Keratinocyte (primary cell): ENCODE data around the gene BTBD17. TPM values are rescaled to one million over a fixed set of nuclear protein-coding genes. Genes with fewer than 3 reads are reported as not detected.

ENCODE experiments used
- DNase-seq: peaks from one replicate; pipeline ENCODE4 v3.0.0-alpha.2; 2011; ENCODE audit warnings: low read depth, missing footprints, low spot score
- FAIRE-seq: peaks from 2 replicates; lab custom pipeline; 2011; peaks lifted over from hg19 to GRCh38; lab: Jason Lieb, UNC
- H2AFZ ChIP-seq: 2 replicates; pipeline ENCODE4 v1.6.0; 2012; ENCODE audit warnings: low read length, control low read depth, inconsistent platforms; ENCODE audit not compliant: control insufficient read depth
- H3K27ac ChIP-seq: 2 replicates; pipeline ENCODE4 v1.5.1; 2011; ENCODE audit warnings: low read length; ENCODE audit not compliant: control insufficient read depth, insufficient read depth
- H3K27me3 ChIP-seq: 3 replicates; pipeline ENCODE4 v1.6.0; 2011; ENCODE audit warnings: low read length; ENCODE audit not compliant: control insufficient read depth, insufficient read depth; ENCODE audit errors: extremely low read depth
- H3K36me3 ChIP-seq, 2 experiments: 2 replicates in 1 of 2; 3 replicates in 1 of 2; pipeline ENCODE4 v1.5.1; 2011; ENCODE audit warnings: low read length in 2 of 2, mild to moderate bottlenecking in 1 of 2; ENCODE audit not compliant: control insufficient read depth in 2 of 2, insufficient read depth in 2 of 2; ENCODE audit errors: extremely low read depth in 1 of 2
- H3K4me1 ChIP-seq: 3 replicates; pipeline ENCODE4 v1.5.1; 2011; ENCODE audit warnings: low read length; ENCODE audit not compliant: control insufficient read depth, insufficient read depth; ENCODE audit errors: extremely low read depth
- H3K4me2 ChIP-seq: 3 replicates; pipeline ENCODE4 v1.6.0; 2011; ENCODE audit warnings: low read depth, low read length; ENCODE audit not compliant: control insufficient read depth, insufficient read depth; ENCODE audit errors: extremely low read depth
- H3K4me3 ChIP-seq, 3 experiments: fragments of 200-600 bp in 1 of 3; sonication (generic) in 1 of 3; 2 replicates in 2 of 3; 3 replicates in 1 of 3; pipeline ENCODE4 v1.5.1; 2011 to 2016; ENCODE audit warnings: low read length in 3 of 3, mild to moderate bottlenecking in 3 of 3, control low read depth in 2 of 3, inconsistent platforms in 1 of 3, low read depth in 1 of 3, mixed read lengths in 1 of 3, mixed run types in 1 of 3, moderate library complexity in 1 of 3; ENCODE audit not compliant: control insufficient read depth in 2 of 3, insufficient read depth in 2 of 3; ENCODE audit errors: extremely low read depth in 1 of 3
- H3K79me2 ChIP-seq: 2 replicates; pipeline ENCODE4 v1.6.0; 2012; ENCODE audit warnings: low read length; ENCODE audit not compliant: control insufficient read depth, insufficient read depth
- H3K9ac ChIP-seq: 3 replicates; pipeline ENCODE4 v1.6.0; 2011; ENCODE audit warnings: low read length; ENCODE audit not compliant: control insufficient read depth, insufficient read depth; ENCODE audit errors: extremely low read depth
- H3K9me1 ChIP-seq: 3 replicates; pipeline ENCODE4 v1.6.0; 2011; ENCODE audit warnings: low read length; ENCODE audit not compliant: control insufficient read depth, insufficient read depth; ENCODE audit errors: extremely low read depth
- H3K9me3 ChIP-seq: 2 replicates; pipeline ENCODE4 v1.5.1; 2012; ENCODE audit warnings: low read depth, low read length; ENCODE audit not compliant: control insufficient read depth
- H4K20me1 ChIP-seq: 3 replicates; pipeline ENCODE4 v1.6.0; 2011; ENCODE audit warnings: low read length; ENCODE audit not compliant: control insufficient read depth, insufficient read depth; ENCODE audit errors: extremely low read depth
- EZH2 ChIP-seq: IDR thresholded peaks from one replicate; pipeline ENCODE4 v1.6.1; 2012; ENCODE audit warnings: inconsistent platforms, mild to moderate bottlenecking, low read length, moderate library complexity
- dilution Hi-C: fragments of 300-500 bp; cut with MboI; formaldehyde crosslinking; loops from one replicate; pipeline ENCODE4 v1.7.0; 2020; ENCODE audit warnings: low sequenced_read_pairs; ENCODE audit not compliant: extremely low pct_ligation_motif_present
- polyA plus RNA-seq, 5 experiments: library from polyadenylated mRNA; depleted of rRNA in 3 of 5; stranded (reverse) in 3 of 5; stranded (forward) in 1 of 5; unstranded in 1 of 5; fragments of >200 nt; gene quantifications; 1 replicate in 1 of 5; 2 replicates in 3 of 5; 3 replicates in 1 of 5; pipeline versions ENCODE4 v1.2.1 to v1.2.3, GENCODE V29; 2011 to 2012; ENCODE audit warnings: missing spikeins in 2 of 5, low read depth in 1 of 5, low replicate concordance in 1 of 5
- TF ChIP-seq, protein P1 (sequence below), 3 experiments: IDR thresholded peaks in 1 of 3; conservative IDR thresholded peaks in 1 of 3; optimal IDR thresholded peaks in 1 of 3; 2 replicates in 2 of 3; 3 replicates in 1 of 3; pipeline versions ENCODE3 to v1.5.1; 2011; ENCODE audit warnings: low read length in 3 of 3, mild to moderate bottlenecking in 3 of 3, moderate library complexity in 2 of 3, control low read depth in 1 of 3, inconsistent platforms in 1 of 3; ENCODE audit not compliant: insufficient read depth in 2 of 3; ENCODE audit errors: extremely low read depth in 1 of 3

The BTBD17 gene
- polyA plus RNA-seq, 1 donor (not counting 4 experiments of a cell fraction or from before 2014, with no cell fraction given) = not detected

DNA sequence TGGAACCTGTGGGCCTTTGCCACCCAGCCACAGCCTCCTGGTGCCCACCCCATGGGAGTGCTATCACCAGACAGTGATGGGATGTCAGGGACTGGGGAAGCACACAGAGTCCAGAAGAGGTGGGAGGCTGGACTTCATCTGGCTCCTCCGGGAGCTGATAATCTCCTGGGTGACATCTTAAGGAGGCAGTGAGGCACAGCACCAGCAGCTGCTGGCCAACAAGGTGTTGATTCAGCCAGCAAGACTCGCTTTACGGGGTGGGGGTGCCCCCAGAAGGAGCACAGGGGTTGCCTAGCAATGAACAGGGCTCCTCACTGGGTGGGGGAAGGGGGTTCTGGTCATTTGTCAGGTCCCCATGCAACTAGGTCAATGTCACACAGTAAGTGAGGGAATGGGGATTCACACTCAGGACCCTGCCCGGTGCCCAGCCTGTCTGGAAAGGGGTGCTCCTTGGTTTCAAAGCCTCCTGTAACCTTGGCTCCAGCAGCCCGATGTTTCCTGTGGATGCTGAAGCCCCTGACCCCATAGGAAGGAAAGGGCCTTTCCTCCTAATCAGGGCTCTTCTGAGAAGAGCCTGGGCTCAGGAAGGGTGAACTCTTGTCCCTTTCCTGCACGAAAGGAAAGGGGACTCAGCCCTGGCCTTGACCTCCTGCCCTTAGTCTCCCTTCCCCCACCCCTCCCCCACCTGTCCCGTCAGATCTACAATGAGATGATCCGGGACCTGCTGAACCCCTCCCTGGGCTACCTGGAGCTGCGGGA lies 18.0 kb downstream of the BTBD17 start:
- dilution Hi-C loops = no loop called here
- H3K27ac ChIP-seq = no peak overlapping the region
- no peaks in the 10 kb centered on the region for H3K79me2 ChIP-seq
- TF ChIP-seq, protein P1, sequence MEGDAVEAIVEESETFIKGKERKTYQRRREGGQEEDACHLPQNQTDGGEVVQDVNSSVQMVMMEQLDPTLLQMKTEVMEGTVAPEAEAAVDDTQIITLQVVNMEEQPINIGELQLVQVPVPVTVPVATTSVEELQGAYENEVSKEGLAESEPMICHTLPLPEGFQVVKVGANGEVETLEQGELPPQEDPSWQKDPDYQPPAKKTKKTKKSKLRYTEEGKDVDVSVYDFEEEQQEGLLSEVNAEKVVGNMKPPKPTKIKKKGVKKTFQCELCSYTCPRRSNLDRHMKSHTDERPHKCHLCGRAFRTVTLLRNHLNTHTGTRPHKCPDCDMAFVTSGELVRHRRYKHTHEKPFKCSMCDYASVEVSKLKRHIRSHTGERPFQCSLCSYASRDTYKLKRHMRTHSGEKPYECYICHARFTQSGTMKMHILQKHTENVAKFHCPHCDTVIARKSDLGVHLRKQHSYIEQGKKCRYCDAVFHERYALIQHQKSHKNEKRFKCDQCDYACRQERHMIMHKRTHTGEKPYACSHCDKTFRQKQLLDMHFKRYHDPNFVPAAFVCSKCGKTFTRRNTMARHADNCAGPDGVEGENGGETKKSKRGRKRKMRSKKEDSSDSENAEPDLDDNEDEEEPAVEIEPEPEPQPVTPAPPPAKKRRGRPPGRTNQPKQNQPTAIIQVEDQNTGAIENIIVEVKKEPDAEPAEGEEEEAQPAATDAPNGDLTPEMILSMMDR (optimal IDR thresholded peaks at IDR 0.05 in 1 of 3, IDR thresholded peaks at IDR 0.05 in 1 of 3, conservative IDR thresholded peaks at IDR 0.05 in 1 of 3; ENCODE audit: extremely low read depth in 1 of 3, insufficient read depth in 2 of 3, low read length in 3 of 3) = no peak
- no peak for TF ChIP-seq EZH2
- DNase-seq (no peak), FAIRE-seq (no peak)
- no peaks in the 10 kb centered on the region for H3K36me3 ChIP-seq
- peaks cover 13% of the 10 kb centered on the region for H3K4me1 ChIP-seq
- no peak overlapping the region for H3K9ac ChIP-seq
- no peak overlapping the region for H3K4me3 ChIP-seq
- no peaks in the 10 kb centered on the region for H4K20me1 ChIP-seq
- peaks cover 10% of the 10 kb centered on the region for H3K27me3 ChIP-seq
- no peaks in the 10 kb centered on the region for H3K9me3 ChIP-seq
- no peak overlapping the region for H3K4me2 ChIP-seq
- H3K9me1 ChIP-seq = no peaks in the 10 kb centered on the region
- no peak overlapping the region for H2AFZ ChIP-seq

DNA sequence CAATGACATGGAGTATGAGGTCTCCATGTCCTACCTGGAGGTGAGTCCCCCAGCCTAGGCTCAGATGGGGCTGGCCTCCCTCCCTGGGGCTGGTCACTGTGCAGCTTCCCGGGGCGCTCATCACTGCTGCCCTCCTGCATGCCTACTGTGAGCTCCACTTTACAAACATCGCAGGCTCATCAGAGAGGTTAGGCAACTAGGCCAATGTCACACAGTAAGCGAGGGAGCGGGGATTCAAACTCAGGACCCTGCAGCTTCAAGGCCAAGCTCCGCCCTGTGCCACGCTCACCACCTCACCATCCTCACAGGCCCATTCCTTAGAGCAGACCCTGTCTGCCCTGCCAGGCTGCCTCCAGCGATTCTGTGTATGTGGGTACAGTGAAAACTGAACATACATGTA lies 18.5 kb downstream of the BTBD17 start:
- no peaks in the 10 kb centered on the region for H3K9me3 ChIP-seq
- H3K36me3 ChIP-seq = no peaks in the 10 kb centered on the region
- no peak for DNase-seq
- FAIRE-seq = no peak
- H3K4me3 ChIP-seq = no peak overlapping the region
- no peaks in the 10 kb centered on the region for H3K9me1 ChIP-seq
- H3K9ac ChIP-seq = no peak overlapping the region
- dilution Hi-C loops = no loop called here
- H3K79me2 ChIP-seq = no peaks in the 10 kb centered on the region
- H3K4me1 ChIP-seq = peaks cover 13% of the 10 kb centered on the region
- H4K20me1 ChIP-seq = no peaks in the 10 kb centered on the region
- H3K27ac ChIP-seq = no peak overlapping the region
- no peak overlapping the region for H2AFZ ChIP-seq
- no peak for TF ChIP-seq EZH2
- TF ChIP-seq, protein P1 (optimal IDR thresholded peaks at IDR 0.05 in 1 of 3, IDR thresholded peaks at IDR 0.05 in 1 of 3, conservative IDR thresholded peaks at IDR 0.05 in 1 of 3; ENCODE audit: extremely low read depth in 1 of 3, insufficient read depth in 2 of 3, low read length in 3 of 3) = no peak
- H3K4me2 ChIP-seq = no peak overlapping the region
- peaks cover 10% of the 10 kb centered on the region for H3K27me3 ChIP-seq
